SK-N-SH (cell line): ENCODE results near the gene PCYOX1L. TPM values are rescaled to one million over a fixed set of nuclear protein-coding genes. Genes with fewer than 3 reads are reported as not detected.

Source experiments
- CTCF ChIA-PET: fragments of 300-600, 350-600 bp; formaldehyde crosslinking; extraction: SDS; loops from one replicate; lab custom pipeline; 2021; lab: Yijun Ruan, JAX
- POLR2A ChIA-PET: fragments of 350-600 bp; sonication (Branson Sonifier 250); formaldehyde crosslinking; extraction: SDS; loops from one replicate; lab custom pipeline; 2020; ENCODE audit warnings: antibody characterized with exemption, inconsistent platforms; lab: Yijun Ruan, JAX
- DNase-seq: peaks from one replicate; pipeline ENCODE4 v3.0.0; 2012
- H2AFZ ChIP-seq: fragments of 200-600 bp; sonication (generic); 2 replicates; pipeline ENCODE4 v1.8.1; 2016; ENCODE audit warnings: antibody characterized with exemption, mild to moderate bottlenecking, low read depth
- H3F3A ChIP-seq: fragments of 200-600 bp; sonication (generic); replicated peaks from 2 replicates; pipeline ENCODE3; 2016; ENCODE audit warnings: antibody characterized with exemption, mild to moderate bottlenecking; ENCODE audit not compliant: insufficient read depth
- H3K27ac ChIP-seq, 2 experiments: fragments of 200-500 bp in 1 of 2; fragments of 200-600 bp in 1 of 2; sonication (Bioruptor generic) in 1 of 2; sonication (generic), shearing (Covaris generic) in 1 of 2; 2 replicates each; pipeline versions ENCODE4 v1.5.1 to v1.6.1; 2014 to 2016; ENCODE audit warnings: low read depth in 2 of 2, inconsistent platforms in 1 of 2, low read length in 1 of 2, mild to moderate bottlenecking in 1 of 2, mixed read lengths in 1 of 2
- H3K27me3 ChIP-seq: fragments of 200-600 bp; sonication (generic), shearing (Covaris generic); 2 replicates; pipeline ENCODE4 v1.6.1; 2016; ENCODE audit warnings: mixed run types; ENCODE audit not compliant: insufficient read depth
- H3K36me3 ChIP-seq, 2 experiments: fragments of 200-500 bp in 1 of 2; fragments of 200-600 bp in 1 of 2; sonication (Bioruptor generic) in 1 of 2; sonication (generic) in 1 of 2; replicated peaks in 1 of 2; 2 replicates each; pipeline versions ENCODE3 to v1.5.1; 2014 to 2016; ENCODE audit warnings: low read length in 1 of 2, mild to moderate bottlenecking in 1 of 2; ENCODE audit not compliant: insufficient read depth in 2 of 2, control insufficient read depth in 1 of 2
- H3K4me1 ChIP-seq, 2 experiments: fragments of 200-500 bp in 1 of 2; fragments of 200-600 bp in 1 of 2; sonication (Bioruptor generic) in 1 of 2; sonication (generic), shearing (Covaris generic) in 1 of 2; 2 replicates each; pipeline versions ENCODE4 v1.5.1 to v1.6.1; 2014 to 2016; ENCODE audit warnings: low read depth in 1 of 2, low read length in 1 of 2, mixed run types in 1 of 2; ENCODE audit not compliant: insufficient read depth in 2 of 2, control insufficient read depth in 1 of 2
- H3K4me2 ChIP-seq: fragments of 200-600 bp; sonication (generic), shearing (Covaris generic); 2 replicates; pipeline ENCODE4 v1.6.1; 2017; ENCODE audit warnings: mixed run types
- H3K4me3 ChIP-seq, 2 experiments: fragments of 200-500 bp in 1 of 2; fragments of 200-600 bp in 1 of 2; sonication (Bioruptor generic) in 1 of 2; sonication (generic), shearing (Covaris generic) in 1 of 2; 2 replicates each; pipeline versions ENCODE4 v1.5.1 to v1.8.1; 2014 to 2016; ENCODE audit warnings: low read depth in 2 of 2, inconsistent platforms in 1 of 2, low read length in 1 of 2, mild to moderate bottlenecking in 1 of 2, mixed read lengths in 1 of 2, moderate library complexity in 1 of 2
- H3K79me2 ChIP-seq: fragments of 200-600 bp; sonication (generic); 2 replicates; pipeline ENCODE4 v1.8.1; 2017; ENCODE audit warnings: mild to moderate bottlenecking; ENCODE audit not compliant: insufficient read depth
- H3K9ac ChIP-seq: fragments of 200-600 bp; sonication (generic); 2 replicates; pipeline ENCODE4 v1.6.1; 2017; ENCODE audit warnings: mixed run types
- H3K9me2 ChIP-seq: fragments of 200-600 bp; sonication (generic); 2 replicates; pipeline ENCODE4 v1.6.1; 2017; ENCODE audit warnings: mixed run types
- H3K9me3 ChIP-seq: fragments of 200-600 bp; sonication (generic); 2 replicates; pipeline ENCODE4 v1.6.1; 2017; ENCODE audit warnings: mixed run types, mild to moderate bottlenecking, moderate library complexity
- H4K20me1 ChIP-seq: fragments of 200-600 bp; sonication (generic); 2 replicates; pipeline ENCODE4 v1.6.1; 2017; ENCODE audit warnings: mild to moderate bottlenecking, mixed run types; ENCODE audit not compliant: insufficient read depth
- CTCF ChIP-seq: fragments of 200-600 bp; sonication (generic); IDR thresholded peaks from 2 replicates; pipeline ENCODE4 v1.6.1; 2017; ENCODE audit warnings: antibody characterized with exemption, mild to moderate bottlenecking, moderate library complexity
- EP300 ChIP-seq, 2 experiments: IDR thresholded peaks; 2 replicates each; pipeline versions ENCODE4 v1.4.0 to v1.6.1; 2012; ENCODE audit warnings: borderline replicate concordance in 1 of 2, low read depth in 1 of 2, low read length in 1 of 2
- GATA2 ChIP-seq: sonication (generic); formaldehyde crosslinking; IDR thresholded peaks from 2 replicates; pipeline ENCODE4 v1.5.0; 2020; ENCODE audit warnings: mild to moderate bottlenecking, missing genetic modification reagents
- IRF3 ChIP-seq: fragments of 150-350 bp; IDR thresholded peaks from 2 replicates; pipeline ENCODE4 v1.6.1; 2016; ENCODE audit warnings: mild to moderate bottlenecking, low read depth, low read length
- JUND ChIP-seq: IDR thresholded peaks from 2 replicates; pipeline ENCODE4 v1.4.0; 2012
- MAX ChIP-seq: IDR thresholded peaks from 2 replicates; pipeline ENCODE4 v1.4.0; 2012; ENCODE audit warnings: low read depth
- NFIC ChIP-seq: IDR thresholded peaks from 2 replicates; pipeline ENCODE4 v1.4.0; 2012; ENCODE audit warnings: borderline replicate concordance
- NRF1 ChIP-seq: IDR thresholded peaks from 2 replicates; pipeline ENCODE4 v1.6.1; 2012; ENCODE audit warnings: low read depth, mild to moderate bottlenecking, low read length
- RAD21 ChIP-seq: IDR thresholded peaks from 2 replicates; pipeline ENCODE4 v1.6.1; 2012; ENCODE audit warnings: mild to moderate bottlenecking, low read length
- RFX5 ChIP-seq: IDR thresholded peaks from 2 replicates; pipeline ENCODE4 v1.6.1; 2012; ENCODE audit warnings: mild to moderate bottlenecking, improper control_type of control experiment, low read length
- RXRA ChIP-seq: IDR thresholded peaks from 2 replicates; pipeline ENCODE4 v1.4.0; 2012; ENCODE audit warnings: low read depth, mild to moderate bottlenecking, borderline replicate concordance
- SIN3A ChIP-seq: IDR thresholded peaks from 2 replicates; pipeline ENCODE4 v1.6.1; 2012; ENCODE audit warnings: low read depth, mild to moderate bottlenecking, low read length, moderate library complexity, borderline replicate concordance
- TAF1 ChIP-seq: IDR thresholded peaks from 2 replicates; pipeline ENCODE4 v1.6.1; 2012; ENCODE audit warnings: low read depth, mild to moderate bottlenecking, low read length, moderate library complexity, borderline replicate concordance
- TEAD4 ChIP-seq: IDR thresholded peaks from 2 replicates; pipeline ENCODE4 v1.4.0; 2012; ENCODE audit warnings: mild to moderate bottlenecking, borderline replicate concordance; ENCODE audit not compliant: insufficient read depth
- YY1 ChIP-seq: IDR thresholded peaks from 2 replicates; pipeline ENCODE4 v1.4.0; 2012; ENCODE audit warnings: low read depth, mild to moderate bottlenecking
- WGBS: methylation state at CpG from one replicate; pipeline ENCODE4 v1.1.6; 2017; ENCODE audit warnings: low lambda C conversion rate; 5-methylcytosine and 5-hydroxymethylcytosine counted together
- polyA plus RNA-seq, 3 experiments: library from polyadenylated mRNA; depleted of rRNA; stranded (reverse); fragments of >200 nt; gene quantifications; 2 replicates each; pipeline ENCODE4 v1.2.3, GENCODE V29; 2012

Gene PCYOX1L
- polyA plus RNA-seq, 1 of the 3 experiments (the other 2 are of a cell fraction), result 17.5 TPM

- Histone ChIP-seq H2AFZ (no peak overlapping the region), H3K36me3 (peaks cover 0 to 5% of the 10 kb centered on the region in 2 experiments), H3K9me2 (no peaks in the 10 kb centered on the region), H4K20me1 (no peaks in the 10 kb centered on the region), H3K4me2 (no peak overlapping the region), H3K4me3 (no peak overlapping the region), H3K9me3 (no peaks in the 10 kb centered on the region), H3K27me3 (no peaks in the 10 kb centered on the region), H3K9ac (no peak overlapping the region), H3K27ac (no peak overlapping the region), H3F3A (no peaks in the 10 kb centered on the region), H3K79me2 (no peaks in the 10 kb centered on the region), H3K4me1 (peaks cover 0 to 5% of the 10 kb centered on the region in 2 experiments; a peak in 1 of 4 replicates)
- POLR2A ChIA-PET, result no interaction called here
- WGBS, result 77% methylated on average over 6 of the region's 6 CpGs
- TF ChIP-seq RFX5 (no peak), NFIC (no peak), GATA2 (CRISPR knock-in tag) (no peak), CTCF (no peak), RAD21 (no peak), RXRA (no peak), TEAD4 (no peak), MAX (no peak), NRF1 (no peak), IRF3 (no peak), YY1 (no peak), SIN3A (no peak), JUND (no peak), EP300 (IDR thresholded peaks at IDR 0.05; ENCODE audit: borderline replicate concordance in 1 of 2, low read depth in 1 of 2, low read length in 1 of 2) (no peak), TAF1 (no peak)
- DNase-seq, result no peak
- CTCF ChIA-PET, result interaction anchor here (1.1 to 9.4 kb wide), 7 partner anchors 28 to 129 kb away, joined by 3 to 120 read pairs (median 8); no protein-coding TSS in a partner anchor
These were observed 44.5 kb upstream of the PCYOX1L start for GRCh38 chr5:149313151-149313841.
